NCI-H526 treated with DMSO at 0.1 percent for 48 hours (cell line): Measurements from ENCODE around the gene NKAPL.
"Not testable (repeated sequence)": the region's sequence is repeated elsewhere in the genome, so short reads cannot be mapped to it uniquely, and the experiment has no call there.

ENCODE experiments used
- DNase-seq: peaks from one replicate; lab custom pipeline; 2025; lab: John Stamatoyannopoulos, UW

NKAPL gene

GRCh38 chr6:28296520-28297060, 37.5 kb downstream of the NKAPL start:
- no peak for DNase-seq

- DNase-seq = no peak
These were observed 44.5 kb downstream of the NKAPL start for GRCh38 chr6:28303570-28303969.

GRCh38 chr6:28306363-28306762, 47.3 kb downstream of the NKAPL start:
- DNase-seq = not testable (repeated sequence)
